SIG-M5 (cell line): ENCODE data around the gene NBEAL2.

ENCODE experiments used
- DNase-seq: peaks from one replicate; lab custom pipeline; 2025; lab: John Stamatoyannopoulos, UW

NBEAL2 gene

DNA sequence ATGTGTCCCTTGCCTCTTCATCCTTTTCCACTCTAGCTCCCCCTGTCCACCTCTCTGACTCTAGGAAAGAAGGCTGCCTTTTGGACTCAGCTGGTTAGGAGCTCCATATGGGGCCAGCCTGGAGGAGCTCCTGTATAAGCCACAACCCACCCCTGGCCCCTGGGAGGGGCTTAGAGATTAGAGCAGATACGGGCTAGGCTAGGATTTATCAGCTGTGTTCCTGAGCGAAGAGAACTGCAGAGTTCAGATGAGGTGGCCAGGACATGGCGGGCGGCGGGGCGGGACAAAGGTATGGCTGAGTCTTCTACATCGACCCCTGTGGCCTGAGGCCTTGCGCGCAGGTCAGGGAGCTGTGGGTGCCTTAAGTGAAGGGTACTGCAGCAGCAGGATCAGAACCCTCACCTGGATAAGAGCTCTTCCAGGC, 7.9 kb downstream of the NBEAL2 start:
- DNase-seq, result no peak

DNA sequence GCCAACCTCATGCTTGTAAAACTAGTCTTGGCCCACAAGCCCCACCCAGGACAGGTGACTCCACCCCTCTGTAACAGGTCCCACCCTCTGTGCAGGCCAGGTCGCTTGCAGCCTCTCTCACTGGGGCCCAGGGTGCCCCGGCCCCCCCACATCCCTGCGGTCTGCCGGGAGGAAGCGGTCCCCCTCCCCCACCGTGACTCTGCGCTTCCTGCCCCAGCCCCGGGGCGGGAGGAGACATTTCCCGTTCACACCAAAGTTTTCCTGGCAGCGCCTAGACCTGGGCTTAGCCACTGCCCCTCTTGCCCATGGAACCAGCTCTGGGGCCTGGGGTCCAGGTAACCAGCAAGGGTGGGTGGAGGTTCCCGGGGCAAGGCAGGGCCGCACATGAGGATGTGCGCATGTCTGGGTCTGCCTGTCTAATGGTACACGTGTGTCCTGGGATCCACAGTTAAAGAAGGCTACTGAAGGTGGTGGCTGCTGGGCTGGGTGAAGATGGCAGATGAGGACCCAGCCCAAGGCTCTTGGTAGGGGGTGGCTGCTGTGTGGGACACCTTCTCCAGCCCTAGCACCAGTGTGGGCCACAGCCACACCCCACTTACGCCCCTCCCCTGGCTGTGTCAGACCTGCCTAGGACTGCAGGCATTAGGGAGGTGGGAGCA, 8.4 kb downstream of the NBEAL2 start:
- peak; percentile 9 for DNase-seq

- DNase-seq, result no peak
Observed at GRCh38 chr3:46988616-46989015, 9.2 kb downstream of the NBEAL2 start.

DNA sequence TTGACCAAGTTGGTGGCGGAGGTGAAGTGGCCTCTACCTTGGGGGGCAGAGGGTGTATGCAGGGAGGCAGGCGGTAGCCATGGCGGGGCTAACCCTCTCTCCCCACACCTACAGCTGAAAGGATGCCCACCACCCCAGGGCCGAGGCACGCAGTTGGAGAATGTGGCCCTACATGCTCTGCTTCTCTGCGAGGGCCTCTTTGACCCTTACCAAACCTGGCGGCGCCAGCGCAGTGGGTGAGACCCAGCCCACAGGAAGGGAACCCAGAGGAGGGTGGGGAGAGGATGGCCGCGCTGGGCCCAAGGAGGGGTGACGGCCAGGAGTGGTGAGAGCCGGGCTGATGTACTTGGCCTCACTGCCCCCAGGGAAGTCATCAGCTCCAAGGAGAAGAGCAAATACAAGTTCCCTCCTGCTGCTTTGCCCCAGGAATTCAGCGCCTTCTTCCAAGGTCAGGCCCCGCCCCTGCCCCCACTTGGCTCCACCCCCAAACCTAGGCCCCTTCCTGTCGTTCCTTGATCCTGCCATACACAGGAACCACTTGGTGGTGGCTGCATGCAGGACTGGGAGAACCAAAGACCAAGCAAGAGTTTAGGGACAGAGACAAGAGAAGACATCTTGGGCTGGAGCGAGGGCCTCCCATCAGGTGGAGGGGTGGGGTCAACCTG, 9.8 kb downstream of the NBEAL2 start:
- DNase-seq, result no peak

- DNase-seq, result no peak
Observed at GRCh38 chr3:46990573-46991374, 11.3 kb downstream of the NBEAL2 start.

- DNase-seq, result no peak
Observed at GRCh38 chr3:46991406-46992165, 12.1 kb downstream of the NBEAL2 start.

DNA sequence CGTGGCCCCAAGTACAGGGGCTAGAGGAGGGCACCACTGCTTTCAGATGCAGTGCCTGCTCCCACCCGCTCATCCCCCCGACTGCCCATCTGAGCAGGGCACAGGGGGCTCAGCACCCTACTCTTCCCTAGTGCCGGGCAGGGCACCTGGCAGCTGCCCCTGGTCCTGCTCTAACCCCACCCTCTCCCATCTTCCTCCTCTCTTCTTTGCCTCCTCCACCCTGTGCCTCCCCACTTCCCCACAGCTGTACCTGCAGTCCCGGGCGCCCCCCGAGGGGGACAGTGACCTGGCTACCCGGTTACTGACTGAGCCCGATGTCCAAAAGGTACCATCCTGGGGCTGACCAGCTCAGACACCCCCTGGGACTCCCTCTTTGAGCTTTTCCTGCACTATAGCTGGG, 12.8 kb downstream of the NBEAL2 start:
- no peak for DNase-seq

DNA sequence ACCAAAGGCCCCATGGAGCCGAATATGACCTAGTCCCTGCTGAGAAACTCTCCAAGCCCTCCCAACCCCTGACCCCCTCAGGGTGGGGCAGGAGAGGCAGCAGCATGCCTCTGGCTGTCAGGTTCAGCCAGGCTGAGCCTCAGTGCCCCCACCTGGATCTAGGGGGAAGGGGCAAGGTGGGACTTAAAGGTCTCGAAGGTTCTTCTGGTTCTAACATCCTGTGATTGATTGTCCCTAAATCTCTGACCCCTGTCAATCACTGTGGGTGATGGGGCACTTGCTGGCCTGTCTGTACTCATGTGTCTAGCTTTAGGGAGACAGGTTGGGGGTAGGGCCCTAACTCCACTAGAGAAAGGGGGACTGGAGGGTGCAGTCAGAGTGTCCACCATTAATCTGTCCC, 13.8 kb downstream of the NBEAL2 start:
- no peak for DNase-seq

GRCh38 chr3:46993986-46994385, 14.5 kb downstream of the NBEAL2 start:
- no peak for DNase-seq

- DNase-seq, result no peak
Observed at GRCh38 chr3:46994801-46995731, 15.6 kb downstream of the NBEAL2 start.

- DNase-seq, result no peak
Observed at GRCh38 chr3:46995901-46996562, 16.6 kb downstream of the NBEAL2 start.

- no peak for DNase-seq
Observed at GRCh38 chr3:46996689-46997452, 17.4 kb downstream of the NBEAL2 start.

DNA sequence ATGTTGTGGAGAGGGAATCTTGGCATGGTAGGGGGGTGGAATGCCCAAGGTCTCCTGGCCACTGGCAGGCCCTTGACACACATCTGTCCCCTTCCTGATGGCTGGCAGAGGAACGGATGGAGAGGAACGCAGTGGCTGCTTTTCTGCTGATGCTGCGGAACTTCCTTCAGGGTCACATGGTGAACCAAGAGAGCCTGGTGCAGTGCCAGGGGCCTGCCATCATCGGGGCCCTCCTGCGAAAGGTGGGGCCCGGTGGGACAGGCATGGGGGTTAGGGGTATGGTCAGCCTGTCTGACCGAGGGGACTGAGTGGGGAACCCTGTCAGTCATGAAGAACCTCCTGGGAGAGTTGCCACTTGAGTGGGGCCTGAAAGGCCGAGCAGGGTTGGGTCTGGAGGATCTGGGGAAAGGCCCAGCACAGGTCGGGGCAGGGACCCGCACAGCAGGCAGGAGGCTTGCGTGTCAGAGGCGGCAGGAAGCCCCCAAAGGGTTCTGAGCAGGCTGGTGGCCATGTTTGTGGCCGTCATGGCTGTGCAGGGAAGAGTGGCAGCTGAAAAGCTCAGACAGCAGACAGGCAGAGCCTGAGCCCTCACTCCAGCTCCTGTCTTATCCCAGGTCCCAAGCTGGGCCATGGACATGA, 18.1 kb downstream of the NBEAL2 start:
- DNase-seq, result no peak

GRCh38 chr3:46998121-46998851, 18.8 kb downstream of the NBEAL2 start:
- DNase-seq, result no peak

DNA sequence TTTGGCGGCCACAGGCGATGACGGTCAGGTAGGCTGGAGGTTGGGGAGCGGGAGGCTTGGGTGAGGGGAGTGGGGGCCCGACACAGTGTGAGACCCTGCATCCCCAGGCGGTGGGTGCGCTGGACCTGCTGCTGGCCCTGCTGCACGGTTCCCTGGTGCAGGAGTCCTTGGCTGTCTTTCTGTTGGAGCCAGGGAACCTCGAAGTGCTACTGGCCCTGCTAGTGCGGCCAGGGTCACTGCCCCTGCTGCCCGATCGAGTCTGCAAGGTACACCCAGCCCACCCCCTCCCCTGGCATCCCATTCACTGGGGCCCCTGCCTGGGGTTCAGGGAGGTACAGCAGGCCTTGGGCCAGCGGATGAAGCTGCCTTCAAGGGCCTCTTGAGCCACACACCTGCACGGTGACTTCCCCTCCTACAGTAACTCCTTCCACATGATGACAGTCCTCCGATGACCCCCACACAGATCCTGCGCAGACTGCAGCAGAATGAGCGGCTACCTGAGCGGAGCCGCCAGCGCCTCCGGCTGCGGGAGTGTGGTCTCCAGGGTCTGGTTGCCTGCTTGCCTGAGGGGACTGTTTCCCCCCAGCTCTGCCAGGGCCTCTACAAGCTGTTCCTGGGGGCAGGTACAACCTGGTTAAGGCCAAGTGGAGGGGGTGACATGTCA, 19.5 kb downstream of the NBEAL2 start:
- no peak for DNase-seq

- DNase-seq, result no peak
Observed at GRCh38 chr3:46999516-47000197, 20.2 kb downstream of the NBEAL2 start.

DNA sequence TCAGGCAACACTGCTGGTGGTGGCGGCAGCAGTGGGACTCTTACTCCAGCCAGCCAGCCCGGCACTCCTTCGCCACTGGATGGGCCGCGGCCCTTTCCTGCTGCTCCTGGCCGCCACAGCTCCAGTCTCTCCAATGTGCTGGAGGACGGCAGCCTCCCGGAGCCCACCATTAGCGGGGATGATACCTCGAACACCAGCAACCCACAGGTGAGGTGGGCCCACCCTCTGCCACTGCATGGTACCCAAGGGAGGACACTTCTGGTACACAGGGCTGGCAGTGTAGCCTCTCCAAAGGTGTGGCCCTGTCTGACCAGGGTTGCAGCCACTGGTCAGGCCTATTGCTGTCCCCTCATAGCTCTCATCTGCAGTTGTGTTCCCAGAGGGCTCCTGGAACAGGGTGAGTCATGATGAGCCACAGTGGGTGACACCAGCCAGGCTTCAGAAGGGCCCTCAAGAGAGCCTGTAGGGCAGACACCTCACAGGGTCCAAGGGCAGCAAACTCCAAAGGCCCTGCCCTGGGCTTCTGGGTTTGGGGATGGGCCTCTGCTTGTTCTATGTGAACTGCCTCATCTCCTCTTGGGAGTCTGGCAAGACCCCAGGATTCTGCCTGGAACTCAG, 20.8 kb downstream of the NBEAL2 start:
- no peak for DNase-seq
